Measurements from ENCODE around the gene PDE4D. TPM values are rescaled to one million over a fixed set of nuclear protein-coding genes. Genes with fewer than 3 reads are reported as not detected.

PDE4D gene
- total and polyA plus RNA-seq, 2 of the 4 experiments (the other 2 are of a cell fraction) = 1.4 to 7.9 TPM

GRCh38 chr5:59407967-59408366, 485.6 kb downstream of the PDE4D start:
- H4K91ac ChIP-seq (ENCODE audit: insufficient read depth, low read depth, low read length) = no peak overlapping the region
- H4K5ac ChIP-seq (ENCODE audit: low read depth, low read length) = no peak overlapping the region
- in situ Hi-C loops (cut with MboI; ENCODE audit: low sequenced_read_pairs) (no loop called here), dilution Hi-C loops (cut with HindIII; ENCODE audit: low sequenced_read_pairs, unreplicated experiment) (no loop called here), intact Hi-C loops (cut with micrococcal nuclease) (no loop called here)
- ATAC-seq (ENCODE audit: low read depth) = no peak
- no peak overlapping the region for H3K14ac ChIP-seq (replicated peaks; ENCODE audit: low read depth, low read length)
- no peak overlapping the region for H3K9ac ChIP-seq (ENCODE audit: low read depth, low read length)
- no peak overlapping the region for H3K23ac ChIP-seq (ENCODE audit: low read depth, low read length)
- H3K4ac ChIP-seq (ENCODE audit: low read depth, low read length) = no peak overlapping the region
- WGBS, 2 experiments (ENCODE audit: extremely low coverage in 2 of 2, insufficient read length in 1 of 2) = no CpG with 5 or more reads among the region's 1 CpG
- H4K20me1 ChIP-seq (ENCODE audit: insufficient read depth, low read length) = no peaks in the 10 kb centered on the region
- no peak overlapping the region for H4K8ac ChIP-seq (ENCODE audit: low read depth in 2 of 2, low read length in 2 of 2)
- H2BK120ac ChIP-seq (ENCODE audit: low read depth, low read length) = no peak overlapping the region
- DNase-seq = no peak
- no peak overlapping the region for H2BK15ac ChIP-seq (ENCODE audit: low read depth, low read length)
- no peaks in the 10 kb centered on the region for H3K9me1 ChIP-seq (ENCODE audit: insufficient read depth, low read length)
- H3K4me2 ChIP-seq (ENCODE audit: low read depth, low read length) = no peak overlapping the region
- TF ChIP-seq CTCF (conservative IDR thresholded peaks at IDR 0.05; ENCODE audit: low read depth, low read length) (no peak), ELK1 (IDR thresholded peaks at IDR 0.05; ENCODE audit: borderline replicate concordance, low read depth, low read length) (no peak), POLR2A (IDR thresholded peaks at IDR 0.05; ENCODE audit: low read depth, low read length) (no peak), FOS (IDR thresholded peaks at IDR 0.05; ENCODE audit: low read depth, low read length) (no peak), MAFK (IDR thresholded peaks at IDR 0.05; ENCODE audit: low read depth, low read length) (no peak)
- no peak overlapping the region for H2AFZ ChIP-seq (replicated peaks; ENCODE audit: low read length, poor library complexity)
- no peaks in the 10 kb centered on the region for H3K9me3 ChIP-seq (ENCODE audit: control insufficient read depth, insufficient read depth, low read length)
- H3K18ac ChIP-seq (ENCODE audit: low read depth, low read length) = no peak overlapping the region
- ChIA-PET POLR2A (ENCODE audit: unreplicated experiment) (no interaction called here), CTCF (no interaction called here)
- H3K4me3 ChIP-seq (ENCODE audit: insufficient read depth, low read depth, low read length) = no peak overlapping the region
- H2BK5ac ChIP-seq (ENCODE audit: low read depth, low read length, poor library complexity, severe bottlenecking) = no peak overlapping the region
- H3K36me3 ChIP-seq (ENCODE audit: control insufficient read depth, insufficient read depth, low read length) = no peaks in the 10 kb centered on the region
- no peak overlapping the region for H3K27ac ChIP-seq (ENCODE audit: insufficient read depth, low read length)
- BruUV-seq (replicated peaks) = no TSS peak
- H2BK20ac ChIP-seq (ENCODE audit: low read depth, low read length) = no peak overlapping the region
- H3K79me1 ChIP-seq (ENCODE audit: low read depth in 1 of 2, low read length in 2 of 2) = no peaks in the 10 kb centered on the region
- no peak overlapping the region for H2AK5ac ChIP-seq (ENCODE audit: low read depth, low read length)
- no peaks in the 10 kb centered on the region for H3K4me1 ChIP-seq (ENCODE audit: control insufficient read depth, insufficient read depth, low read length)
- H3K56ac ChIP-seq (ENCODE audit: extremely low read depth, insufficient read depth, low read length) = no peak overlapping the region
- H2AK9ac ChIP-seq (replicated peaks; ENCODE audit: low read depth, low read length, poor library complexity) = no peak overlapping the region
- H3K27me3 ChIP-seq (ENCODE audit: control insufficient read depth, insufficient read depth, low read length) = no peaks in the 10 kb centered on the region

Measured in IMR-90 (cell line).